HG03457 (cell line): ENCODE measurements around the gene SLC7A5.
"Not testable (repeated sequence)": the region's sequence is repeated elsewhere in the genome, so short reads cannot be mapped to it uniquely, and the experiment has no call there.

Source experiments
- ATAC-seq: cut with Tn5 transposase; IDR thresholded peaks from one replicate; pipeline ENCODE4 v1.9.1; 2021; ENCODE audit warnings: moderate number of reproducible peaks; ENCODE audit not compliant: unreplicated experiment

SLC7A5 gene

DNA sequence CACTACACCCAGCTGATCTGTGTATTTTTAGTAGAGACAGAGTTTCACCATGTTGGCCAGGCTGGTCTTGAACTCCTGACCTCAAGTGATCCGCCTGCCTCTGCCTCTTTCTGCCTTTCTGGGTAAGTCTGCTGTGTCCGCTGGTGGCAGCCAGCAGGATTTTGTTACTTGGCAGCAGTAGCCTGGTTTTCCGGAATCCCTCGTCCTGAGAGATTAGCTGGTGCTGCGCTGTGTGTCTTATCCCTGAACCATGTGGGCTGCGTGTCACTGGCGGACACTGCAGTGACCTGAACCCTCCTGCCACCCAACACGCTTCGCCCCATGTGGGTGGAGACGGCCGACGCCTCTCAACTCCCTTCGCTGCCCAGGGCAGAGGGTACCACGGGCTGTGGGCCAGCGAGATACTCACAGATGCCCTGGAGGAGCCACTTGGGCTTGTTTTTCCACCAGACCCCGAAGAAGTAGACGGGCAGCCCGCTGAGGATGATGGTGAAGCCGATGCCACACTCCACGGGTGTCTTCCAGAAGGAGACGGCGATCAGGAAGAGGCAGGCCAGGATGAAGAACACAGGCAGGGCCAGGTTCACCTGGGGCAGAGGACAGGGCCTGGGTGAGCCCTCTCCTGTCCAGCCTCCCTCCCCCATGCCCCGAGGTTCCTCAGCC, 35.2 kb downstream of the SLC7A5 start:
- no peak for ATAC-seq

DNA sequence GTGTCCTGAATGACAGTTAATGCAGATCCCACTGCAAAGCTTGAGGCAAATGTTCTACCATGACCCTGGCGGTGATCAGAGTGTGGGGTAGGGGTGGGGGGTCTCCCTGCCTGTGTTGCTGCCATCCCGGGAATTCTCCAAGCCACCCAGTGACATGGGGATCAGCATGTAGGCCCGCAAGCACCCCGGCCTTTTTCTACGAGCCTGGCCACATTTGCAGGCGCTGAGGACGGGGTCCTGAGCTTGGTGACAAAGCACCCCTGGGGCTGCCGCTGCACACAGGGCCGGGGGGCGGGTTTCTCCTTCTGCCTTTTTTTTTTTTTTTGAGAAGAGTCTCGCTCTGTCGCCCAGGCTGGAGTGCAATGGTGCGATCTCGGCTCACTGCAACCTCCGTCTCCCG, 35.8 kb downstream of the SLC7A5 start:
- no peak for ATAC-seq

DNA sequence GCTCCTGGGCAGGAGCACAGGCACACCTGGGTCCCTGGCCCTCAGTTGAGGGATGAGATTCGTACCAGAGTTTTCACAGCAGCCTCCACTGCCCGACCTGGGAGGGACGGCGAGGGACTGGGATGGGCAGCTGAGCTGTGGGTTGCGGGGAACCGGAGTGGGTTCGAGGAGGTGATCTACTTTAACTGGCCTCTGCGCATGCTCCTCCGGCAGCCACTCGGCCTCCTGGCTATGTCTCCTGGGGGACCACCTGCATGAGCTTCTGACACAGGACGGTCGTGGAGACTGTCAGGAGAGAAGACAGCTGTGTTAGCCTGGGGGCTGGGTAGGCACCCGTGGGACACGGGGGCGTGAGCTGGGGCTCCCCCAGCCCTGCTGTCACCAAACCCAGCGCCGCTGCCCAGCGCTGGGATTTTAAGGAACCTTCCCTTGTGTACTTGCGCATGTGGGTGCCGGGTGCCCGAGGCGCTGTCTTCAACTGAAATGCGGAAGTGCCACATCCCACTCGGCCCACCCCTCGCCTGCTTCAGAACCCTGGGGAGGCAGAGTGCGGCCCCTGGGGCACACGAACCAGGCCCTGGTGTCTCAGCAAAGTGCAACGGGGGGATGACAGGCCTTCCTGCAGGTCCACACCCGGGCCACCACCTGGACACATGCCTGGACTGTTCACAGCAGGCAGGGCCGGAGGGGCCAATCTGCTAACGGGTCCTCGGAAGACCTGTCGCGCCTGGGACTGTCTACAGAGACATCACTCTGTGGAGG, 36.4 kb downstream of the SLC7A5 start:
- ATAC-seq, result no peak

DNA sequence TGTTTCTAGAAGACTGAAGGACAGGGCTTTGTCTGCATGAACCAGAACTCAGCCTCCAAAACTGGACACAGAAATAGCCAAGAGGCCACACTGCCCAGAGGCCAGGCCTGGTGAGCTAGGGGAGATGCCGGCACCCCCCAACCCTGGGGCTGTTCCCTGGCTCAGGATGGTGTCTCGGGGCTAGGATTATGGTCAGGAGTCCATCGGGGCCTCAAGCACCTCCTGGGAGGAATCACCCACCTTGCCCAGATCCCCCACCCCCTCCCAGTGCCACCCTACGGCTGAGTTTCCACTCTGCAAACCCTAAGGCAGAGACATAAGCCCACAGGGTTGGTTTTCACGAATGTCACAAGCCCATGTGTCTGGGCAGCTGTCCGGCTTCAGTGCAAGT, 37.2 kb downstream of the SLC7A5 start:
- no peak for ATAC-seq

DNA sequence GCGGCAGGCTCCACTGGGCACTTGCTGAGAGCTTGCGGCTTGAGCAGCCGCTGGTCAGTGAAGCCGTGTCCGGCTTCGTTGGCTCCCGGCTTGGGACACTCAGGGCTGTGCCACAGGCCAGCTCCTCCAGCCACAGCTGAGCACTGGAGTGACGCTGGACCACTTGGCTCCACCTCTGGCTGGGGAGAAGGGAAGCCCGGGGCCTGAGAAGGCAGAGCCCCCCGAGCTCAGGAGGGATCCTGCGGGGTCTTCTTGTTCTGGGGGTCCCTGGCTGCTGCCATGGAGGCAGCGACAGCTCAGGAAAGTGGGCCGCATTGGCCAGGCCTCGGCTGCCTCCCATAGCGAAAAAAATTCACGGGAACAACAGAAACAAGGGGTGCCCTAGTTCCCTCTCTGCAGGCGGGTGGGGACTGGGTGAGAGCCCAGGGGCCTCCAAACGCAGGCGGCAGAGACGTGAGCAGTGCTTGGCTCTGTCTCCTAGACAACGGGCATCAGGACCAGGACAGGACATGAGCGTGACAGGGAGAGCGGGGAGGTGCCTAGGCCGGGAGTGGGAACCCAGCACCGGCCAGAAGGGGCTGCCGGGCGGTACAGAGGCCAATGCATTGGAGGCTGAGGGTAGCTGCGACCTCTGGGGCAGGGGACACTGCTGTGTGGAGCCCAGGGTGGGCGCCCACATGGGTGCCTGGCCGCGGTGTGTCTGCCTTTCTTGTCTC, 37.7 kb downstream of the SLC7A5 start:
- no peak for ATAC-seq

DNA sequence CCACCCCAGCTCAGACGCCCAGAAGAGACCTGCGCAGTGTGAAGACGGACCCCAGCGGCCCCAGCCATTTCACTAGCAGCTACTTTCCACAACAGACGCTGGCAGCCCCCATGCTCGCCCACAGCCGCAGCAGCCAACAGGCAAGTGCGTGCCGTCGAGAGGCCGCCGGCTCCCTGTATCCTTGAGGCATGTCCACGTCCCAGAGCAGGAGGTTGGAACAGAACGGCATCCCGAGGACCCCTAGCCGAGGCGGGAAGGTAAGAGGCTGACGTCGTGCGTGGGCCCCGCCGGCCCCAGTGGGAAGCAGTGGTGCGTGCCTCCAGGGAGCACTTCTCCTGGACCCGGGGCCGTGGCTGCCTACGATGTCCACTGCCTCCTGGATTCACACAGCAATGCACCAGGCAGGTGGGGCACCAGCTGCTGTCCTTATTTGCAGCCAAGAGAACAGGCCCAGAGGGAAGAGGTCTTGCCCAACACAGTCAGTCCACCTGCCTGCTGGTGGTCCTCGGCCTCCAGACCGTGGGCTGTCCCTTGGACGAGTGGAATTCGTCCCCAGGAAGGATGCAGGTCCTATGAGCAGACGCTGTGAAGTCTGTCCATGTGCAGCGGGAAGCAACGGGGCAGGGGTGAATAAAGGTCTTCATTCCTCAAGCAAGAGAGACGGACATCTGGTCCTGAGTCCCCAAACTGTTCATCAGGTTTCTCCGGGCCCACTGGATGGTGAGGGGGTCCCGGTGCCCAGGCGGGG, 38.5 kb downstream of the SLC7A5 start:
- ATAC-seq, result no peak

DNA sequence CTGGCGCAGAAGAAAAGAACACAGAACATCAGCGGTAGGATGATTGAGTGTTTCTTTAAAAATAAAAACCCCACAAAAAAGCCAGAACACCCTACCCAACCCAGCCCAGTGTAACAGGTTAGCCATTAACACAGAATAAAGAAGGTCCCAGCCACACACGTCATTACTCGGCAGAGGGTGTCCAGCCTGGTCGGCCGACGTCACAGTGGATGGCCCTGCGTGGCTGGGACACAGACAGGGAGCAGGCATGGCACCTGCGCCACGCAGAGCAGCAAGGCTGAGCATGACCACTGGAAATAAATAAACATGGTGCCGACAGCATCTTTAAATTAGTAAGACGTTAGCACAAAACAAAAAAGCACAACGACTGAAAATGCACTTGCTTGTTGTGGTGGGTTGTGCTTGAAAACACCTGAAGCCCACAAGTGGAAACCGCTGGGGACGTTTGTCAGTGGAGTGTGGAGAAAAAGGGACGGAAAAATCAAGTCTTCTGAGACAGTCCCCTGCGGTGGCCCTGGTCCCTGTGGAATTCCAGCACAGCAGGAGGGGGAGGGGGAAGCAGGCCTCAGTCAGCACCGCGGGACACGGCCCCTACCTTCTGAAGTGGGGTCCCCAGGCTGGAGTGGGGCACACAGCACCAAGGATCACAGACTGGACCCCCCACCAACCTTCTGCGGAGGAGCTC, 39.2 kb downstream of the SLC7A5 start:
- ATAC-seq, result no peak

DNA sequence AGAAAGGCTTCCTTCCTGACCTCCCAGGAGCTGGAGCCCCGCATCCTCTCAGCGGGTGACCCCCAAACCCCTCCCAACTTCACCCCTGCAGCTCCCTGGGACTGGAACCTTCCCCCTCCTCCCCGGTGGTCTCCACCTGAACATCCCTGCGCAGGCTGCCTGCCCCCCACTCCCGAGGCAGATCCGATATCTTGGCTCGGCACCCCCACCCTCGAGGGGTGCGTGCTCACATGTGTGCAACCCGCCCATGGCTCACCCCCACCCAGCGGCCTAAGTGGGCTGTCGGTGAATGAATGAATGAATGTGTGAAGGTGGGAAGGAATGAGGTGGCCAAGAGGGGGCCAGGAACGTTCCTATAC, 39.7 kb downstream of the SLC7A5 start:
- no peak for ATAC-seq

DNA sequence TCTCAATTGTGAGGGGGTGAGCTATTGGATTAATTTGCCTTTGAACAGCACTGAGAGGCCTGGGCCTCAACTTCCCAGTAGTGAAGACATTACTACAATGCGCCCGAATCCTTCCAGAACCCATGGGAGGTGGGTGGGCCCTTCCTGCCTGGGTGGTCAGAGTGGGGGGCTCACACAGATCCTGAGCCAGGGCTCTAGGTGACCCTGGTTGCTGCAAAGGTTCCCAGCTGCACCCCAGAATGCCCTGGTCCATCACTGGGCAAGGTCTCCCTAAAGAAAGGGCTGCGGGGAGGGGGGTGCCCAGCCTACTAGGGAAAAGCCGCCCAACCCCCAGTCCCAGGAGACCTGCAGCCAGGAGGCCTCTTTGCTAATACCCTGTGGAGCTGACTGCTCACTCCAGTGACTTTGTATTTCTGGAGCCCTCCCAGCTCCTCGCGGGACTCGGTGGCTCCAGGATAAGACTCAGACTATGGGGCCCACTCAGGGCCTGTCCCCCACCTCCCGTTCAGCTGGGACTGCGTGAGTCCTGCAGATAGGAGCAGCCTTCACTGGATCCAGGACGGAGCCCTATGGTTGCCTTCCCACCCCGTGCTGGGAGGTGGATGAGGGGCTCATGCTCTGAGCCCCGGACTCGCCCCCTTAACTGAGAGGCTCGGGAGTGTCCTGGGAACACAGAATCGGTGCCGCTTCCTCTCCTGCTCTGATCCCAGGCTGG, 40.2 kb downstream of the SLC7A5 start:
- ATAC-seq, result no peak

DNA sequence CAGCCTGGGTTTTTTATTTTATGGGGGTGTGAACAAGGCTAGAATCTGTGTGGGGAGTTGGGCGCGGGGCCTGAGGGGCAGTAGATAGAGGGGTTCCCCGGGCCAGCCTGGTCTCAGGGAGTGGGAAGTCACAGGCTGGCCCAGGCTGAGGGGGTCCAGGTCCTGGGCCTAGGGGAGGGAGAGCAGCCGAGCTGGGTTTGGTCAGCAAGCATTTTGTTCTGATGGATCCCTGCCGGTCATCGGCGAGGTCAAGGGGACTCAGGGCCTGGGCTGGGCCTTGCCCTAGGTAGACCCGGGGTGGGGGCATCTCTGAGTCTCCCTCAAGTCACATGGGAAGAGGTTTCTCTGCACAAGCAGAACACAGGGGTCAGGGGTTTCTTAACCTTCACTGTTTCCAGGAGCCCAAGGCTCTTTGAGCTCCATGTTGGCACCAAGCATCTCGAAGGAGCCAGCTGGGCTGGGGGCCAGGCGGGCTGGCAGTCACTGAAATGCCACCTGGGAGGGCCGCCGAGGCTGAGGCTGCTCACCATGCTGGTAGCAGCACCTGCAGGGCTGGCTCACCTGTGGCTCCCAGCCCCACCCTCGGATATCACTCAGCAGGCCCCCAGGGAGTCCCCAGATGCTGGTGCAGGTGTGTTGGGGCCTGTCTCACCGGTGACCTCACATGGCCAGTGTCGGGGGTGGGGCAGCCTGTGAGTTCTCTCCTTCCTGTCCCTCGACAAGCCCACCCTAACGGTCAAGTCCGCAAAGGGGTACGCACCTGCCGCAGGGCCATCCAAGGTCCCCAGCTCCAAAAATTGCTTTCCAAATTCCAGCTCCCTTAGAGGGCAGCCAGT, 41.0 kb downstream of the SLC7A5 start:
- ATAC-seq, result no peak

DNA sequence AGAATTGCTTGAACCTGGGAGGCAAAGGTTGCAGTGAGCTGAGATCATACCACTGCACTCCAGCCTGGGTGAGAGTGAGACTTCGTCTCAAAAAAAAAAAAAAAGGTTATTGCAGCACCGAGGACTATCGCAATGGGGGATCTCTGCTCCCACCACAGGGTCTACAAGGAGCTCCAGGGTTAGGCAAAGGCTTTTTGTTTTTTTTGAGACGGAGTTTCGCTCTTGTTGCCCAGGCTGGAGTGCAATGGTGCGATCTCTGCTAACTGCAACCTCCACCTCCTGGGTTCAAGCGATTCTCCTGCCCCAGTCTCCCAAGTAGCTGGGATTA, 41.8 kb downstream of the SLC7A5 start:
- ATAC-seq, result not testable (repeated sequence)

DNA sequence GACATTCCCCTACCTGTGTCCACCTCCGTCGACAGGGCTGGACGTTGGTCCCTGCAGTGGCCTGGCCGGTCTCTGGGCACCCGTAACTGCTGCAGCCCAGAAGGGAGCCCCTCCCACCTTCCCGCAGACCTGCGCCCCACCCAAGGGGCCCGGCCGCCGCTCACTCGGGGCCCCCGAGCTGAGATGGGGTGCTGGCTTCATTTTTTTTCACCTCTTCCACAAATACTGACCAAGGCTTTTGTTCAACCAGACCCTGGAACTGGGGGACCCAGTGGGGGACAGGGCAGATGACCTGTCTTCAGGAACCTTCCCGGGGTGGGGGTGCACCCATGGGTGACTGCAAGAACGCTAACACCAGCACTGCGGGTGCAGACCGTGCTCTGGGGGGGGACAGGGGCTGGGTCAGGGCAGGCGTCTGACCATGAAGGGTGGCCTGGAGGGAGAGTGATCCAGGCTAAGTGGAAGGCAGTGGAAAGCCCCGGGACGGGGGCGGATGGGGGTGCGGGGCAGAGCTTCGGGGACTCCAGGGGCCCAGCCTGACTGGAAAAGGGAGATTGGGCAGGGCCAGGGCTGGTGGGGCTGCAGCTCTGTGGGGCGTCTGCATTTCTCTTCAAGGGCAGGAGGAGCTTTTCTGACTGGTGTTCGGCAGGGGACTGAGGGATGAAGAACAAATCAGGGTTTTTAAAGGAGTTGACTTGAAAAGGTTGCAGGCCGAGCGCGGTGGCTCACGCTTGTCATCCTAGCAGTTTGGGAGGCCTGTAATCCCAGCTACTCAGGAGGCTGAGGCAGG, 42.3 kb downstream of the SLC7A5 start:
- no peak for ATAC-seq

DNA sequence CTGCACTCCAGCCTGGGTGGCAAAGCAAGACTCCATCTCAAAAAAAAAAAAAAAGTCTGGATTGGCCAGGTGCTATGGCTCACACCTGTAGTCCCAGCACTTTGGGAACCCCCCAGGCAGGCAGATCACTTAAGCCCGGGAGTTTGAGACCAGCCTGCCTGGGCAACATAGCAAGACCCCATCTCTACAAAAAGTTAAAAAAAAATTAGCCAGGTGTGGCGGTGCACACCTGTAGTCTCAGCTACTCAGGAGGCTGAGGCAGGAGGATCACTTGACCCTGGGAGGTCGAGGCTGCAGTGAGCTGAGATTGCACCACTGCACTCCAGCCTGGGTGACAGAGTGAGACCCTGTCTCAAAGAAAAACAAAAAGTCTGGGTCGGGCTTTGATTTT, 42.9 kb downstream of the SLC7A5 start:
- ATAC-seq, result not testable (repeated sequence)

DNA sequence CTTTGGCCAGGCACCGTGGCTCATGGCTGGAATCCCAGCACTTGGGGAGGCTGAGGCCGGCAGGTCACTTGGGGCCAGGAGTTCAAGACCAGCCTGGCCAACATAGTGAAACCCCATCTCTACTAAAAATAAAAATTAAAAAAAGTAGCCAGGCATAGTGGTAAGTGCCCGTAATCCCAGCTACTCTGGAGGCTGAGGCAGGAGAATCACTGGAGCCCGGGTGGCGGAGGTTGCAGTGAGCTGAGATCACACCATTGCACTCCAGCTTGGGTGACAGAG, 43.5 kb downstream of the SLC7A5 start:
- not testable (repeated sequence) for ATAC-seq

DNA sequence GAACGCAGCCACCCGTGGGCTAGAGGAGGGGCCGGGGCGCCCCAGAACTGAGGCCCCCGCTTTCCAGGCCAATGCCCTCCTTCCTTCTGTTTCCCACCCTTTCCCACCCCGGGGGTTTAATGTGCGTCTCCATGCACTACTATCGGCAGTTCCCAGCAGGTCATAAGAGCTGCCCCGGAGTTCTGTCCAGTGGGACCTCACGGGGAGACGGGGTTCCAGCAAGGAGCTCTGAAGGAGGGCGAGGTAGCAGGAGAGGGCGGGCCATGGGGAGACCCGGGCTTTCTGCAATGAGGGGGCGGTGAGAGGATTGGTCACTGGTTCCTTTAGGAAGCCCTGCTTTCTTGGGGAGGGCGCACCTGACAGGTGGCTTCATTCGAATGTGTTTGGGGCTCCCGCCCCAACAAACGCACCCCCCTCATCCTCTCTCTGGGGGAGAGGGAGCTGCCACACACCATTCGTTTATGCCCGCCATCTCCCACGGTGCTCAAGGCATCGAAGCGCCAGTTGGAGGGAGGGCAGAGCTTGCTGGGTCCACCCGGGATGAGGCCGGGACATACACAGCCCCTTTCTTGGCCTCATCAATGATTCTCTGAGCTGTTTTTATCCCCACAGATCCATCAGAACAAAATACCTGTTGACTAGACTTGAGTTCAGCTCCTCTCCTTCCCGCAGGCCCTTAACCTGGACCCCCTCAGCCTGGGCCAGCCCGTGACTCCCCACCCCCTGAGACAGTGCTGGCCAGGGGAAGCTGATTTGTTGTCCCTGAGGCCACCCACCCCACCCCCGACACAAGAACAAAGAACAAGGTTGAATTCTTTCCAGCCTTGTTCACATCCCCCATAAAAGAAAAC, 44.1 kb downstream of the SLC7A5 start:
- no peak for ATAC-seq

DNA sequence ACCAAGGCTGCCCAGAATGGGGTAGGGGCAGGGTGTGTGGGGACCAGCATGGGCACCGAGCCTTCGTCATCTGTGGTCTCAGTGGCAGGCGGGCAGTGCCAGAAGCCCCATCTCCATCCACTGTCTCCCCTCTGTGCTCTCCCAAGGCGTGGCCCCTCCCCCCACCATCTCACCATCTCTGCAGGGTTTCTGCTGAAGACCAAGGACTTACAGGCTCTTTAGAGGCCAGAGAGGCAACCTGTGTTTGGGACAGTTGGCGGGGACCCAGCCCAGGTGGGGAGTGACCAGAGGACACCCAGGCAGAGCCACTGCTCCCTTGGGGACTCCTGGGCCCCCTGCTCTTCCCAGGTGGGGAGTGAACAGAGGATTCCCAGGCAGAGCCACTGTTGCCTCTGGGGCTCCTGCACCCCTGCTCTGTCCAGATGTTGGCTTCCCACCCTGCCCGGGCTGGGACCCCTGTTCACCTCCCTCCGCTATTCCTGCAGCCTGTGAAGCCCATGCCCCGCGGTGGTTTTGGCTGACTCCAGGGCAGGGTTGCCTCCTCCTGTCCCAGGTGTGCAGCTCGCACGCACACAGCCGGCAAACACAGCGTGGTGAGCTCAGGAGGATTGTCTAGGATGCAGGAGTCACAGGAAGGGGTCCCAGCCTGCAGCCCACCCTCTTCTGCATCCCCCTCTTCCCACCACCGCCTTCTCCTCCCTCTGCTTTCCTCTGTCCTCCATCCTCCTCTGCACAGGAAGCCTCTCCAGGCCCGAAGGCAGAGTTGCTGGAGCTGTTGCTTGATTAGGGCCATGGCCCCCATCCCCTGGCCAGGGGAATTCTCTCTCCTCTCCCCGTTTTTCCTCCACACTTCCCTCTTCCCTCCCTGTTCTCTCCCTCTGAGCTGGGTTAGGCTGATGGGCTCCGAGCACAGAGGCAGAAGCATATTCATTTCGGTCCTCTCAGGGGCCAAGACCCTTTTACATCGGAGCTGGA, 45.0 kb downstream of the SLC7A5 start:
- ATAC-seq, result no peak
